ENCODE results near the gene OSBPL10.
"Not testable (repeated sequence)": the region's sequence is repeated elsewhere in the genome, so short reads cannot be mapped to it uniquely, and the experiment has no call there.

OSBPL10 gene

GRCh38 chr3:31868236-31868635, 112.8 kb downstream of the OSBPL10 start:
- H3K79me2 ChIP-seq (ENCODE audit: insufficient read depth, low read length), result no peaks in the 10 kb centered on the region
- no peaks in the 10 kb centered on the region for H4K20me1 ChIP-seq (ENCODE audit: insufficient read depth, low read length, poor library complexity, severe bottlenecking)
- no peak for TF ChIP-seq CTCF (conservative IDR thresholded peaks at IDR 0.05; ENCODE audit: low read length)
- TF ChIP-seq EZH2phosphoT487 (IDR thresholded peaks at IDR 0.05; ENCODE audit: borderline replicate concordance), result no peak

DNA sequence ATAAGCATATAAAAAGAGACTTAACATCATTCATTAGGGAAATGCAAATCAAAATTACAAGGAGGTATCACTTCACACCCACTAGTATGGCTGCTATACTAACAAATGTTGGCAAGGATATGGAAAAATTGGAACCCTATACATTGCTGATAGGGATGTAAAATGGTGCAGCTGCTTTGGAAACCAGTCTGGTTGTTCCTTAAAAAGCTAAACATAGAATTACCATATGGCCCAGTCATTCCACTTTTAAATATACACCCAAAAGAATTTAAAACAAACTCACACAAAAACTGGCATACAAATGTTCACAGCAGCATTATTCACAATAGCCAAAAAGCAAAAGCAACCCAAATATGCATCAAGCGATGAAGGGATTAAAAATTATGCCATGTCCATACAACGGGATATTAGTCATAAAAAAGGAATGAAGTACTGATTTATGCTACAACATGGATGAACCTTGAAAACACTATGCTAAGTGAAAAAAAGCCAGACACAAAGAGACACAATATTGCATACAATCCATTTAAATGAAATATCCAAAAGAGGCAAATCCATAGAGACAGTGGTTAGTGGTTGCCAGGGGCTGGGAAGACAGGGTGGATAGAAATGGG, 118.3 kb downstream of the OSBPL10 start:
- Histone ChIP-seq H3K79me2 (ENCODE audit: insufficient read depth, low read length) (no peaks in the 10 kb centered on the region), H3K4me1 (ENCODE audit: insufficient read depth, low read length, poor library complexity, severe bottlenecking) (no peaks in the 10 kb centered on the region), H3K4me2 (ENCODE audit: low read depth, low read length, poor library complexity, severe bottlenecking) (no peak overlapping the region), H4K20me1 (ENCODE audit: insufficient read depth, low read length, poor library complexity, severe bottlenecking) (no peaks in the 10 kb centered on the region), H3K9me3 (ENCODE audit: insufficient read depth, low read depth, low read length) (no peaks in the 10 kb centered on the region), H3K9me2 (replicated peaks; ENCODE audit: low read depth, low read length) (no peaks in the 10 kb centered on the region), H2AFZ (ENCODE audit: low read length) (no peak overlapping the region), H3K36me3 (ENCODE audit: insufficient read depth, low read length) (no peaks in the 10 kb centered on the region), H3F3A (ENCODE audit: low read depth) (no peaks in the 10 kb centered on the region), H3K4me3 (ENCODE audit: low read length, poor library complexity, severe bottlenecking) (no peak overlapping the region), H3K9ac (ENCODE audit: low read depth, low read length, poor library complexity, severe bottlenecking) (no peak overlapping the region), H3K27me3 (ENCODE audit: insufficient read depth, low read length, poor library complexity, severe bottlenecking) (no peaks in the 10 kb centered on the region)
- TF ChIP-seq EZH2phosphoT487 (IDR thresholded peaks at IDR 0.05; ENCODE audit: borderline replicate concordance), result no peak

More at GRCh38 chr3:31868236-31868635, 112.8 kb downstream of the OSBPL10 start:
- Histone ChIP-seq H3K9me3 (ENCODE audit: insufficient read depth, low read depth, low read length) (no peaks in the 10 kb centered on the region), H3K9me2 (replicated peaks; ENCODE audit: low read depth, low read length) (no peaks in the 10 kb centered on the region), H3K4me3 (ENCODE audit: low read length, poor library complexity, severe bottlenecking) (no peak overlapping the region), H3K4me1 (ENCODE audit: insufficient read depth, low read length, poor library complexity, severe bottlenecking) (no peaks in the 10 kb centered on the region), H2AFZ (ENCODE audit: low read length) (no peak overlapping the region), H3K9ac (ENCODE audit: low read depth, low read length, poor library complexity, severe bottlenecking) (no peak overlapping the region), H3K36me3 (ENCODE audit: insufficient read depth, low read length) (no peaks in the 10 kb centered on the region), H3K4me2 (ENCODE audit: low read depth, low read length, poor library complexity, severe bottlenecking) (no peak overlapping the region), H3F3A (ENCODE audit: low read depth) (no peaks in the 10 kb centered on the region), H3K27me3 (ENCODE audit: insufficient read depth, low read length, poor library complexity, severe bottlenecking) (no peaks in the 10 kb centered on the region)

- H3K79me2 ChIP-seq (ENCODE audit: insufficient read depth, low read length), result no peaks in the 10 kb centered on the region
- no peaks in the 10 kb centered on the region for H4K20me1 ChIP-seq (ENCODE audit: insufficient read depth, low read length, poor library complexity, severe bottlenecking)
- no peak overlapping the region for H3K4me3 ChIP-seq (ENCODE audit: low read length, poor library complexity, severe bottlenecking)
- no peaks in the 10 kb centered on the region for H3F3A ChIP-seq (ENCODE audit: low read depth)
- no peak overlapping the region for H2AFZ ChIP-seq (ENCODE audit: low read length)
- no peaks in the 10 kb centered on the region for H3K27me3 ChIP-seq (ENCODE audit: insufficient read depth, low read length, poor library complexity, severe bottlenecking)
- no peak overlapping the region for H3K9ac ChIP-seq (ENCODE audit: low read depth, low read length, poor library complexity, severe bottlenecking)
- TF ChIP-seq EZH2phosphoT487 (IDR thresholded peaks at IDR 0.05; ENCODE audit: borderline replicate concordance) (no peak), CTCF (conservative IDR thresholded peaks at IDR 0.05; ENCODE audit: low read length) (no peak)
- no peaks in the 10 kb centered on the region for H3K9me3 ChIP-seq (ENCODE audit: insufficient read depth, low read depth, low read length)
- H3K4me2 ChIP-seq (ENCODE audit: low read depth, low read length, poor library complexity, severe bottlenecking), result no peak overlapping the region
- no peaks in the 10 kb centered on the region for H3K36me3 ChIP-seq (ENCODE audit: insufficient read depth, low read length)
- no peaks in the 10 kb centered on the region for H3K4me1 ChIP-seq (ENCODE audit: insufficient read depth, low read length, poor library complexity, severe bottlenecking)
- no peaks in the 10 kb centered on the region for H3K9me2 ChIP-seq (replicated peaks; ENCODE audit: low read depth, low read length)
Measured at GRCh38 chr3:31861826-31862225, 119.2 kb downstream of the OSBPL10 start.

GRCh38 chr3:31860642-31861041, 120.4 kb downstream of the OSBPL10 start:
- not testable (repeated sequence) for H4K20me1 ChIP-seq (ENCODE audit: insufficient read depth, low read length, poor library complexity, severe bottlenecking); H3K9me2 ChIP-seq (replicated peaks; ENCODE audit: low read depth, low read length); H3K4me3 ChIP-seq (ENCODE audit: low read length, poor library complexity, severe bottlenecking); H2AFZ ChIP-seq (ENCODE audit: low read length); H3K4me2 ChIP-seq (ENCODE audit: low read depth, low read length, poor library complexity, severe bottlenecking); H3F3A ChIP-seq (ENCODE audit: low read depth); H3K27me3 ChIP-seq (ENCODE audit: insufficient read depth, low read length, poor library complexity, severe bottlenecking); H3K4me1 ChIP-seq (ENCODE audit: insufficient read depth, low read length, poor library complexity, severe bottlenecking); H3K79me2 ChIP-seq (ENCODE audit: insufficient read depth, low read length); H3K9ac ChIP-seq (ENCODE audit: low read depth, low read length, poor library complexity, severe bottlenecking); H3K36me3 ChIP-seq (ENCODE audit: insufficient read depth, low read length); H3K9me3 ChIP-seq (ENCODE audit: insufficient read depth, low read depth, low read length)

All from Loucy (cell line).